ENCODE measurements around the gene C9orf72.

The C9orf72 gene

GRCh38 chr9:27534658-27535209 is 38.5 kb downstream of the C9orf72 start:
- TF ChIP-seq CTCF (IDR thresholded peaks at IDR 0.05; ENCODE audit: insufficient read depth, low read length, poor library complexity, severe bottlenecking) (no peak), EZH2phosphoT487 (conservative IDR thresholded peaks at IDR 0.05; ENCODE audit: low read length) (no peak)
- H3K27me3 ChIP-seq (ENCODE audit: low read length) = no peaks in the 10 kb centered on the region
- no peaks in the 10 kb centered on the region for H3K9me3 ChIP-seq (ENCODE audit: insufficient read depth, low read length)
- no peak overlapping the region for H3K4me3 ChIP-seq (ENCODE audit: insufficient read depth, low read length, poor library complexity, severe bottlenecking)
- H2AFZ ChIP-seq (ENCODE audit: low read depth, low read length, severe bottlenecking) = no peak overlapping the region
- no peak overlapping the region for H3K9ac ChIP-seq (ENCODE audit: low read length)
- no peak overlapping the region for H3K27ac ChIP-seq (ENCODE audit: low read depth, low read length)
- no peaks in the 10 kb centered on the region for H3F3A ChIP-seq (ENCODE audit: insufficient read depth)
- H3K4me2 ChIP-seq (ENCODE audit: low read depth, low read length, poor library complexity, severe bottlenecking) = no peak overlapping the region
- H4K20me1 ChIP-seq (ENCODE audit: low read depth, low read length) = no peaks in the 10 kb centered on the region
- no peaks in the 10 kb centered on the region for H3K9me2 ChIP-seq (replicated peaks; ENCODE audit: insufficient read depth, low read length)
- H3K79me2 ChIP-seq (ENCODE audit: insufficient read depth, low read length) = no peaks in the 10 kb centered on the region
- H3K36me3 ChIP-seq (ENCODE audit: low read length) = no peaks in the 10 kb centered on the region

DNA sequence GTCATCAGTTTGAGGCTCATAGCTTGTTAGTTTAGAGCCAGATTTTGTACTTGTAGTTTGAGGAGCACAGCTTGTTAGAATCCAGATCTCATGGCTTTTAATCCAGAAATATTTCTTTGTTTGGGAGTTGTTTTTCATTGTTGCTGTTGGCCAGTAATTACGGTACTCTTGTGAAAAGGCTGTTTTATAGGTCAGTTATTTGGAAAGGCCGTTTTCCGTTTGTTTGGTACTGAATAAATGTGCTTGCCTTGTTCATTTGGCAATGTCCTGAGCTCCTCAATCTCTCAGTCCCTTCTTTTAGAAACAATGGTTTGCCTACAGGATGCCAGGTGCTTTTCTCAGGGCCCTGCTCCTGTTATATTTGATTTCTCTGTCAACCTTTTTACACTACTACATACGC is 39.1 kb downstream of the C9orf72 start:
- no peak overlapping the region for H3K4me3 ChIP-seq (ENCODE audit: insufficient read depth, low read length, poor library complexity, severe bottlenecking)
- no peaks in the 10 kb centered on the region for H4K20me1 ChIP-seq (ENCODE audit: low read depth, low read length)
- no peaks in the 10 kb centered on the region for H3K79me2 ChIP-seq (ENCODE audit: insufficient read depth, low read length)
- TF ChIP-seq EZH2phosphoT487 (conservative IDR thresholded peaks at IDR 0.05; ENCODE audit: low read length) (no peak), CTCF (IDR thresholded peaks at IDR 0.05; ENCODE audit: insufficient read depth, low read length, poor library complexity, severe bottlenecking) (no peak)
- no peaks in the 10 kb centered on the region for H3F3A ChIP-seq (ENCODE audit: insufficient read depth)
- H3K27ac ChIP-seq (ENCODE audit: low read depth, low read length) = no peak overlapping the region
- no peaks in the 10 kb centered on the region for H3K36me3 ChIP-seq (ENCODE audit: low read length)
- H3K9me3 ChIP-seq (ENCODE audit: insufficient read depth, low read length) = no peaks in the 10 kb centered on the region
- no peak overlapping the region for H3K9ac ChIP-seq (ENCODE audit: low read length)
- no peak overlapping the region for H2AFZ ChIP-seq (ENCODE audit: low read depth, low read length, severe bottlenecking)
- no peaks in the 10 kb centered on the region for H3K27me3 ChIP-seq (ENCODE audit: low read length)
- H3K9me2 ChIP-seq (replicated peaks; ENCODE audit: insufficient read depth, low read length) = no peaks in the 10 kb centered on the region
- H3K4me2 ChIP-seq (ENCODE audit: low read depth, low read length, poor library complexity, severe bottlenecking) = no peak overlapping the region

GRCh38 chr9:27533311-27533710 is 40.0 kb downstream of the C9orf72 start:
- H3K9me3 ChIP-seq (ENCODE audit: insufficient read depth, low read length) = no peaks in the 10 kb centered on the region
- no peaks in the 10 kb centered on the region for H3K79me2 ChIP-seq (ENCODE audit: insufficient read depth, low read length)
- H3K27me3 ChIP-seq (ENCODE audit: low read length) = no peaks in the 10 kb centered on the region
- H3K4me2 ChIP-seq (ENCODE audit: low read depth, low read length, poor library complexity, severe bottlenecking) = no peak overlapping the region
- H3K9me2 ChIP-seq (replicated peaks; ENCODE audit: insufficient read depth, low read length) = no peaks in the 10 kb centered on the region
- no peaks in the 10 kb centered on the region for H4K20me1 ChIP-seq (ENCODE audit: low read depth, low read length)
- no peaks in the 10 kb centered on the region for H3K36me3 ChIP-seq (ENCODE audit: low read length)
- no peak overlapping the region for H3K4me3 ChIP-seq (ENCODE audit: insufficient read depth, low read length, poor library complexity, severe bottlenecking)
- H3K9ac ChIP-seq (ENCODE audit: low read length) = no peak overlapping the region
- TF ChIP-seq EZH2phosphoT487 (conservative IDR thresholded peaks at IDR 0.05; ENCODE audit: low read length) (no peak), CTCF (IDR thresholded peaks at IDR 0.05; ENCODE audit: insufficient read depth, low read length, poor library complexity, severe bottlenecking) (no peak)
- no peak overlapping the region for H2AFZ ChIP-seq (ENCODE audit: low read depth, low read length, severe bottlenecking)
- no peaks in the 10 kb centered on the region for H3F3A ChIP-seq (ENCODE audit: insufficient read depth)
- no peak overlapping the region for H3K27ac ChIP-seq (ENCODE audit: low read depth, low read length)
